ENCODE data around the gene AGPAT3. TPM values are rescaled to one million over a fixed set of nuclear protein-coding genes. Genes with fewer than 3 reads are reported as not detected.

Gene AGPAT3
- total and polyA plus RNA-seq, 8 donors: 13.6 to 49.6 (median 31.4) TPM

DNA sequence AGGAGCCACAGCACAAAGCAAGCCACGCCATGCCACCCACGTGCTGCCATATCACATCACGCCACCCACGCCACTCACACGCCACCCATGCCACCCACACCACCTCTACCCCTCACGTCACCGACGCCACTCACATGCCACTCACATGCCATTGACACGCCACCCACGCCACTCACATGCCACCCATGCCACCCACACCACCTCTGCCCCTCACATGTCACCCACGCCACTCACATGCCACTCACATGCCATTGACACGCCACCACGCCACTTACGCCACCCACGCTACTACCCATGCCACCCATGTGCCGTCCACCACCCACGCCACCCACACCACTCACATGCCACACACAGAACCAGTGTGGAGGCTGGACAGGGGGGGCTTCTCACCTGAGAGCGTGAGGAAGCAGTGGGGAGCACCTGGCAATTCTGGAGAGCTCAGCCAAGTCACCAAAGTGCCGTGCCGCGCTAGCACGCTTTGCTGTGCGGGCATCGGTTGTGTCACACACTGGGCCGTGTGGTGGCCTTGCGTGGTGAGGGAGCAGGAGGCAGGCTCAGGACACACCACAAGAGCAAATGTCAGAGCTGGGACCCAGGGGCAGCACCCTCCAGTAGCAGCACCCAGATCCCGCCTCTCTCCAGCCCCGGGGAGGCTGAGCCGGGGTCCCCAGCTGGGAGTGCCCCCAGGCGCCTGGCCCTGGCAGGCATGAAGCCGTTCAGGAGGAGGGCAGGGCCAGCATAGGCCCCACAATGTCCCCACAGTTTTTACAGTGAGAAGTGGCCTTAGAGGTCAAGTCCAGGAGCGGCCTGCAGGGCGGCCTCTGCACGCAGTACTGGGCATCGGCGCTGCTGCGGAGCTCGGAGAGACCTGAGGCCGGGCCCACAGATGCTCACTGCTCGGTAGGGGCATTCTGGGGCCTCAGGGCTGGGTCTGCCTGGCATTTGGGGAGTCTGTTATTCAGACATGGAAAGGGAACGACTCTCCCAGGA lies 70.0 kb downstream of the AGPAT3 start:
- no peak for FAIRE-seq
- Histone ChIP-seq H3K4me3 (no peak overlapping the region), H3K27ac (no peak overlapping the region), H3K9me3 (no peaks in the 10 kb centered on the region), H3K27me3 (no peaks in the 10 kb centered on the region), H3K4me1 (no peaks in the 10 kb centered on the region), H3K36me3 (no peaks in the 10 kb centered on the region)
- DNase-seq: peak in 1 of 6 donors; percentile 60
- TF ChIP-seq, protein P1, sequence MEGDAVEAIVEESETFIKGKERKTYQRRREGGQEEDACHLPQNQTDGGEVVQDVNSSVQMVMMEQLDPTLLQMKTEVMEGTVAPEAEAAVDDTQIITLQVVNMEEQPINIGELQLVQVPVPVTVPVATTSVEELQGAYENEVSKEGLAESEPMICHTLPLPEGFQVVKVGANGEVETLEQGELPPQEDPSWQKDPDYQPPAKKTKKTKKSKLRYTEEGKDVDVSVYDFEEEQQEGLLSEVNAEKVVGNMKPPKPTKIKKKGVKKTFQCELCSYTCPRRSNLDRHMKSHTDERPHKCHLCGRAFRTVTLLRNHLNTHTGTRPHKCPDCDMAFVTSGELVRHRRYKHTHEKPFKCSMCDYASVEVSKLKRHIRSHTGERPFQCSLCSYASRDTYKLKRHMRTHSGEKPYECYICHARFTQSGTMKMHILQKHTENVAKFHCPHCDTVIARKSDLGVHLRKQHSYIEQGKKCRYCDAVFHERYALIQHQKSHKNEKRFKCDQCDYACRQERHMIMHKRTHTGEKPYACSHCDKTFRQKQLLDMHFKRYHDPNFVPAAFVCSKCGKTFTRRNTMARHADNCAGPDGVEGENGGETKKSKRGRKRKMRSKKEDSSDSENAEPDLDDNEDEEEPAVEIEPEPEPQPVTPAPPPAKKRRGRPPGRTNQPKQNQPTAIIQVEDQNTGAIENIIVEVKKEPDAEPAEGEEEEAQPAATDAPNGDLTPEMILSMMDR (IDR thresholded peaks at IDR 0.05): no peak
- WGBS, 2 donors: 95% methylated on average over 41 of the region's 41 CpGs
- no peak for ATAC-seq
- intact Hi-C loops (cut with DNase I): no loop called here

DNA sequence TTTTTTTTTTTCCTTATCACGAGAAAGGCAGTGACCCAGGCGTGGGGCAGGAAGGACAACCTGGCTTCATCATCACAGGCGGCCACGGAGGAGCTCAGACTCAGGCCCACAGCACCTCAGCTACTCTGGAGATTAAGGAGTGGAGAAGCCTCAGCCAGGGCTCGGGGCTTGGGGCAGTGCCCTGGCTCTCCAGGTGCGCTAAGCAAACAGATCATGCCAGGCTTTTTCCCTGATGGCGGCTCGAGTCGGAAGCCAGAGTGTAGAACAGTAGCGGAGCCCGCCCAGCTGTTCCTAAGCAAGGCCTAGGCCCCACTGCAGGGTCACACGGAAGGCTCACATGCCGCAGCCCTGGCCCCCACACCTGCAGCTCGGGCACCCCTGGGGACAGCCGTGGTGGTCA lies 70.7 kb downstream of the AGPAT3 start:
- no peak for FAIRE-seq
- H3K4me1 ChIP-seq: no peaks in the 10 kb centered on the region
- no peak for DNase-seq
- ATAC-seq: peak in 2 of 4 donors; percentile 7 to 25
- no peaks in the 10 kb centered on the region for H3K27me3 ChIP-seq
- intact Hi-C loops (cut with DNase I): no loop called here
- H3K4me3 ChIP-seq: no peak overlapping the region
- no peak overlapping the region for H3K27ac ChIP-seq
- H3K9me3 ChIP-seq: no peaks in the 10 kb centered on the region
- TF ChIP-seq, protein P1 (IDR thresholded peaks at IDR 0.05): no peak
- WGBS, 2 donors: 78% methylated on average over 15 of the region's 15 CpGs
- no peaks in the 10 kb centered on the region for H3K36me3 ChIP-seq

DNA sequence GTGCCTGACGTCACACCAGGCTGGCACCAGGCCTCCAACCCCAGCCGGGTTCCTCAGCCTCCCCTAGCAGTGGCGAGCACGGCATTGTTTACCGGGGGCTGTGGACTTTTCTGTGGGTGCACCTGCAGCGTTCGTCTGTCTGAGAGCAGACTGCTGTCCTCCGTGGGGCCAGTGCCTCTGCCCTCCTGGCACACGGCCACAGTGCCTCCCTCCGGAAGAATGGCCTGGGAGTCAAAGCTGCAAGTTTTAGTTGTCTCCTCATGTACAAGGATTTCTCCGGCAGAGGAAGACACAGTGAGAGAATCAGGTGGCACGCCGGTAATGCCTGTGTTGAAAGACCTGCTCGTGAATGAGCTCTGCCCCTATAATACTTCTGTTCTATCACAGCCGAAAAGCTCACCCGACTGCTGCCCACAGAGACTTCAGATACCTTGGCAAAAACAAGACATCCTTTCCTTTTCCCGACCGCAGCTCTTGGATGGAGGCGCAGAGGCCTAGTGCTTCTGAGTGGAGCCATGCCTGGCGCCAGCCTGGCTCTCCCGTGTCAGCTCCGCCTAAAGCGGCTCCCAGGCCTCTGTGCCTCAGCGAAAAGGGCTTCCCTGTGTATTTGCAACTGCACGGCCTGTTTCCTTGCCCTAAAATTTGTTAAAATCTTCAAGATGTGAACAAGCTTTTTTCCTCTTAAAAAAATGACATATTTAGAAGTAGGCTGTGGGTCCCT lies 71.4 kb downstream of the AGPAT3 start:
- H3K4me3 ChIP-seq: no peak overlapping the region
- ATAC-seq: no peak
- intact Hi-C loops (cut with DNase I): no loop called here
- no peak for FAIRE-seq
- H3K4me1 ChIP-seq: no peaks in the 10 kb centered on the region
- no peaks in the 10 kb centered on the region for H3K9me3 ChIP-seq
- no peak overlapping the region for H3K27ac ChIP-seq
- no peaks in the 10 kb centered on the region for H3K36me3 ChIP-seq
- peak in 2 of 6 donors; percentile 15 to 49 for DNase-seq
- 90 to 91% methylated on average over 25 of the region's 25 CpGs for WGBS, 2 donors
- TF ChIP-seq, protein P1 (IDR thresholded peaks at IDR 0.05): no peak
- H3K27me3 ChIP-seq: no peaks in the 10 kb centered on the region

DNA sequence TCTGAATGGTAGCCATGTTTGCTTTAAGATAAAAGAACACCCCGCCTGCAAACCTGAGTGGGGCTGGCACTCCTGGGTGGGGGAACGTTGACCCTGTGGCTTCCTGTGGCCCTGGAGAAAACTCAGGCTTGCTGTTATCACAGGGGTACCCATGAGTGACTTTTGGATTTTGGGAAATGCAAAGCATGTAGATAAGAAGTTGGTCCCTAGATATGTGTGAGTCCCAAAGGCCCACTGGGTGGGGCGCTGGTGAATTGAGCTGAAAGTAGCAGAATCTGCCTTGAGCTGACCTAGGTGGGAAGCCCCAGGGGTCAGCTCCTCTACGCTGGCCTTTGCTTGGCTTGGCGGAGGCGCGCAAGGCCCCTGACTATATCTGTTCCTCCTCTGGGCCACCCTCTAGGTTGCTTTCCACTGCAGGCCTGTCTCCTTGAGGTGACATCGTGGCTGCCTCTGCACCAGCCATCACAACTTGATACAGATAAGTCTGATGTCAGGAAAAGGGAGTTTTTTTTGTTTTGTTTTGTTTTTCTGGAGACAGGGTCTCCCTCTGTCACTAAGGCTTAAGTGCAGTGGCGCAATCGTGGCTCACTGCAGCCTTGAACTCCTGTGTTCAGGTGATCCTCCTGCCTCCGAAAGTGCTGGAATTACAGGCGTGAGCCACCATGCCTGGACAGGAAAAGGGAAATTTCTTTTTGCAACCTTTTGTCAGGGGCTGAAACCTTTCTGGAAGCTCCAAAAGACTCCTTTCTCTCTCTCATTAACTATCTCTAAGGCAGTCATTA lies 72.2 kb downstream of the AGPAT3 start:
- WGBS, 2 donors: 96 to 97% methylated on average over 12 of the region's 12 CpGs
- TF ChIP-seq, protein P1 (IDR thresholded peaks at IDR 0.05): no peak
- H3K27me3 ChIP-seq: no peaks in the 10 kb centered on the region
- FAIRE-seq (no peak), ATAC-seq (no peak), DNase-seq (peak in 1 of 6 donors; percentile 19)
- H3K4me1 ChIP-seq: no peaks in the 10 kb centered on the region
- H3K36me3 ChIP-seq: no peaks in the 10 kb centered on the region
- H3K27ac ChIP-seq: no peak overlapping the region
- no peak overlapping the region for H3K4me3 ChIP-seq
- H3K9me3 ChIP-seq: no peaks in the 10 kb centered on the region
- intact Hi-C loops (cut with DNase I): no loop called here

Measured in pancreas (tissue), 10 donors.